Lower leg skin (tissue), 4 donors: ENCODE results near the gene RAPGEF6. TPM values are rescaled to one million over a fixed set of nuclear protein-coding genes. Genes with fewer than 3 reads are reported as not detected.

Experiments
- DNase-seq, 2 donors: peaks; one replicate each; pipeline ENCODE4 v3.0.0-alpha.2; 2019; ENCODE audit warnings: low spot score in 2 of 2
- H3K4me3 ChIP-seq: fragments of 200-600 bp; sonication (generic); 2 replicates; pipeline ENCODE4 v1.5.1; 2017; ENCODE audit warnings: mild to moderate bottlenecking, low read depth; ENCODE audit not compliant: poor library complexity, severe bottlenecking
- POLR2A ChIP-seq, 2 donors: fragments of 450-650 bp; IDR thresholded peaks; one replicate each; pipeline ENCODE4 v1.6.1; 2016 to 2017; ENCODE audit warnings: antibody characterized with exemption in 2 of 2, mild to moderate bottlenecking in 1 of 2, moderate library complexity in 1 of 2
- WGBS, 2 donors: methylation state at CpG; one replicate each; pipeline ENCODE4 v1.1.5; 2018; 5-methylcytosine and 5-hydroxymethylcytosine counted together
- intact Hi-C: fragments of 100-400 bp; cut with DNase I; formaldehyde crosslinking; loops from one replicate; pipeline ENCODE4 v1.15.0; 2023; ENCODE audit warnings: low total_unique reads
- total RNA-seq, 4 donors: library from RNA; depleted of rRNA; stranded (reverse); fragments of >200 nt; gene quantifications; one replicate each; pipeline ENCODE4 v1.1.0, GENCODE V29; 2016
- TF ChIP-seq, protein P1 (sequence below), 3 donors: fragments of 450-650 bp; IDR thresholded peaks; one replicate each; pipeline ENCODE4 v1.5.1; 2016; ENCODE audit warnings: antibody characterized with exemption in 3 of 3, mild to moderate bottlenecking in 3 of 3, moderate library complexity in 2 of 3

The RAPGEF6 gene
- total RNA-seq, 4 donors from 2014 or later = 16.8 to 20.2 (median 18.9) TPM

- intact Hi-C loops = no loop called here
- H3K4me3 ChIP-seq = no peak overlapping the region
- no peak for DNase-seq
- WGBS, 2 donors = 74 to 81% methylated on average over 6 of the region's 6 CpGs
- TF ChIP-seq, protein P1, sequence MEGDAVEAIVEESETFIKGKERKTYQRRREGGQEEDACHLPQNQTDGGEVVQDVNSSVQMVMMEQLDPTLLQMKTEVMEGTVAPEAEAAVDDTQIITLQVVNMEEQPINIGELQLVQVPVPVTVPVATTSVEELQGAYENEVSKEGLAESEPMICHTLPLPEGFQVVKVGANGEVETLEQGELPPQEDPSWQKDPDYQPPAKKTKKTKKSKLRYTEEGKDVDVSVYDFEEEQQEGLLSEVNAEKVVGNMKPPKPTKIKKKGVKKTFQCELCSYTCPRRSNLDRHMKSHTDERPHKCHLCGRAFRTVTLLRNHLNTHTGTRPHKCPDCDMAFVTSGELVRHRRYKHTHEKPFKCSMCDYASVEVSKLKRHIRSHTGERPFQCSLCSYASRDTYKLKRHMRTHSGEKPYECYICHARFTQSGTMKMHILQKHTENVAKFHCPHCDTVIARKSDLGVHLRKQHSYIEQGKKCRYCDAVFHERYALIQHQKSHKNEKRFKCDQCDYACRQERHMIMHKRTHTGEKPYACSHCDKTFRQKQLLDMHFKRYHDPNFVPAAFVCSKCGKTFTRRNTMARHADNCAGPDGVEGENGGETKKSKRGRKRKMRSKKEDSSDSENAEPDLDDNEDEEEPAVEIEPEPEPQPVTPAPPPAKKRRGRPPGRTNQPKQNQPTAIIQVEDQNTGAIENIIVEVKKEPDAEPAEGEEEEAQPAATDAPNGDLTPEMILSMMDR (IDR thresholded peaks at IDR 0.05) = no peak
- TF ChIP-seq POLR2A (IDR thresholded peaks at IDR 0.05) = no peak
These were observed 120.4 kb downstream of the RAPGEF6 start for GRCh38 chr5:131514316-131515283.

DNA sequence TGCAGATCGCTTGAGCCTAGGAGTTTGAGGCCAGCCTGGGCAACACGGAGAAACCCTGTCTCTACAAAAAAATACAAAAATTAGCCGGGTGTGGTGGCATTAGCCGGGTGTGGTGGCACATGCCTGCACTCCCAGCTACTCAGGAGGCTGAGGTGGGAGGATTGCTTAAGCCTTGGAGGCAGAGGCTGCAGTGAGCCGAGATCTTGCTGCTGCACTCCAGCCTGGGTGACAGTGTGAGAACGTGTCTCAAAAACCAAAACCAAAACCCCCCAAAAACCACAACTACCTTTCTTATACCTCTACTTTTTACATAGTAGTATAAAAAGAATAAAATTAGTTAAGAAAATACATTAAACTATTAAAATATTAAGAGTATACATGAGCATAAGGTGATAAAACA lies 121.2 kb downstream of the RAPGEF6 start:
- TF ChIP-seq, protein P1 (IDR thresholded peaks at IDR 0.05) = no peak
- TF ChIP-seq POLR2A (IDR thresholded peaks at IDR 0.05) = no peak
- H3K4me3 ChIP-seq = no peak overlapping the region
- intact Hi-C loops = no loop called here
- WGBS, 2 donors = 86 to 93% methylated on average over 6 of the region's 6 CpGs
- DNase-seq = no peak

DNA sequence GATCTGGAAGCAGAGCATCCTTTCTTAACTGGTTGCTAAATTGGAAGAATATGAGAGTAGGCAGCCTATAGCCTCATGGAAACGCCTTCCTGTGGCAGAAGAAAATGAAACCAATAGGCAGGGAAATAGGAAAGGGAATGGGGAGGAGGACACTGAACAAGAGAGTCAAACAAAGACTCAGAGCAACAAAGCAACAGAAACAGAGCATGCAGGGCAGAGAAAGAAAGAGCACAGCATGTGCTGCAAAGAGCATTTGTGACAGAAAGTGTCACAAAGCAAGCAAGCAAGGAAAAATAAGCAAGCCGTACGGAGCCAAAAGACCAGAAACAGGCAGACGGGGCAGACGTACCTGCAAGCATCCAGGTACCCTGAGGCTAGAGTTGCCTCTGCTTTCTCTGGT lies 123.1 kb downstream of the RAPGEF6 start:
- no peak overlapping the region for H3K4me3 ChIP-seq
- no peak for DNase-seq

DNA sequence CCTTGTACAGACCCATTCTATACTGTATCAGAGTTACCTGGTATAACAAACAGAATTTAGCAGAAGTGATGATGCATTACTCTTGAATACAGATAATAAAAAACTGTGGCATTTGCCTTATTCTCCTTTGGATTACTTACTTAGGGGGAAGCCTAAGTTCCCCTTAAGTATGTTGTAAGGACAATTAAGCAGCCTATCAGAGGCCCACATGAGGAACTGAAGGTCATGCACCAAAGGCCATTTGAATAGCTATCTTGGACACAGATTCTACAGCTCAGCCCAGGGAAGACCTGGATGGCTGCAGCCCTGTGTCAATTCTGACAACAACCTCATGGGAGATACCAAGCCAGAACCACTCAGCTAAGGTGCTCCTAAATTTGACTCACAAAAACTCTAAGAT lies 125.2 kb downstream of the RAPGEF6 start:
- H3K4me3 ChIP-seq = no peak overlapping the region
- intact Hi-C loops = no loop called here
- TF ChIP-seq, protein P1 (IDR thresholded peaks at IDR 0.05) = no peak
- no peak for TF ChIP-seq POLR2A (IDR thresholded peaks at IDR 0.05)
- no peak for DNase-seq

More for the DNA sequence above, 123.1 kb downstream of the RAPGEF6 start:
- TF ChIP-seq, protein P1 (IDR thresholded peaks at IDR 0.05) = no peak
- TF ChIP-seq POLR2A (IDR thresholded peaks at IDR 0.05) = no peak
- WGBS, 2 donors = 87 to 94% methylated on average over 5 of the region's 5 CpGs
- intact Hi-C loops = no loop called here

DNA sequence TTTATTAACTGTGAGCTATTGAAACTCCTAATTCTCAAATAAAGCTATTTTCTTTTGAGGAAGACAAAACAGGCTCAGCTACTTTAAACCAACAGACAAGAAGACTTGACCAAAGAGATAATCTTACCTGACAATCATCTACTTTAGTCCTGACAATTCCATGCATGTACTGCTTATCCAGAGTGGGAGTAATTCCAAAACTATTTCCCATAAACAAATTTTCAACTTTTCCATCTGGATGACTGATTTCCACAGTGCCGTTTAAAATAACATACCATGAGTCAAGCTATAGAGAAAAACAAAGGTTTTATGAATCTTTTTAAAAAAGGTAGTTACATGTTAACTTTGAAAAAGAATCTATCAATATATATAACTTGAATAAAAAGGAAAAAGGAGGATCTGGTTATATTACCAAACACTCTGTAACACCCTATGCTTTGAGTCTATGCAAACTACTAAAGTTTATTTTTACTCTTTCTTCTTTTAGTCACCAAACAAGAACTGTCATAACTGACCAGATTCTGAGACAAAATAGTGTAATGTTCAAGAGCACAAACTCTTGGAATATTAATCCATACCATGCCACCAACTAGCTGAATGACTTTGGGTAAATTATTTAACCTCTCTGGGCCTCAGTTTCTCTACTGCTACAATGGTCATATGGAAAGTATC lies 129.7 kb downstream of the RAPGEF6 start:
- no peak overlapping the region for H3K4me3 ChIP-seq
- intact Hi-C loops = no loop called here
- no peak for DNase-seq
- WGBS, 2 donors = 58 to 88% methylated on average over 1 of the region's 1 CpG
- no peak for TF ChIP-seq POLR2A (IDR thresholded peaks at IDR 0.05)
- TF ChIP-seq, protein P1 (IDR thresholded peaks at IDR 0.05) = no peak
